Right lobe of liver (tissue), 6 donors: ENCODE measurements around the gene SPATA13. TPM values are rescaled to one million over a fixed set of nuclear protein-coding genes. Genes with fewer than 3 reads are reported as not detected.

Source experiments
- ATAC-seq, 4 donors: fragments of 200-7000 bp; cut with Tn5 transposase; one replicate each; pipeline ENCODE4 v1.9.1; 2020; ENCODE audit warnings: mild to moderate bottlenecking in 4 of 4, moderate library complexity in 4 of 4
- DNase-seq, 3 donors: peaks; one replicate each; pipeline ENCODE4 v3.0.0-alpha.2; 2020
- H3K27ac ChIP-seq, 3 donors: fragments of 200-600 bp; one replicate each; pipeline ENCODE4 v1.8.0; 2022
- H3K27me3 ChIP-seq, 2 donors: fragments of 200-600 bp; one replicate each; pipeline ENCODE4 v1.8.0; 2022
- H3K36me3 ChIP-seq, 4 donors: fragments of 200-600 bp; sonication (generic) in 1 of 4; one replicate each; pipeline versions ENCODE4 v1.5.1 to v1.8.0; 2017 to 2022; ENCODE audit warnings: control low read depth in 1 of 4
- H3K4me1 ChIP-seq, 4 donors: fragments of 200-600 bp; sonication (generic) in 1 of 4; one replicate each; pipeline versions ENCODE4 v1.5.1 to v1.8.0; 2017 to 2022; ENCODE audit warnings: control low read depth in 1 of 4
- H3K4me3 ChIP-seq, 3 donors: fragments of 200-600 bp; one replicate each; pipeline ENCODE4 v1.8.0; 2022
- H3K9me3 ChIP-seq, 4 donors: fragments of 200-600 bp; sonication (generic) in 1 of 4; one replicate each; pipeline versions ENCODE4 v1.5.1 to v1.8.0; 2017 to 2022; ENCODE audit warnings: control low read depth in 1 of 4
- POLR2A ChIP-seq: fragments of 450-650 bp; IDR thresholded peaks from one replicate; pipeline ENCODE4 v1.6.1; 2017; ENCODE audit warnings: antibody characterized with exemption, mild to moderate bottlenecking
- WGBS: methylation state at CpG from one replicate; pipeline ENCODE4 v1.1.6; 2018; ENCODE audit warnings: low coverage, low lambda C conversion rate; ENCODE audit not compliant: insufficient coverage; ENCODE audit errors: missing lambda C conversion rate; 5-methylcytosine and 5-hydroxymethylcytosine counted together
- intact Hi-C, 2 donors: fragments of 100-400 bp; cut with DNase I; formaldehyde crosslinking; loops; one replicate each; pipeline versions ENCODE4 v1.11.2 to v1.14.1; 2022
- total RNA-seq, 6 experiments: library from RNA; depleted of rRNA in 2 of 6; stranded (reverse); fragments of >200 nt in 2 of 6; fragmentation: NEBNext Ultra II Directional in 3 of 6; extraction: Animal tissue kit (Norgen Biotek cat#: 25700) in 3 of 6; gene quantifications; one replicate each; pipeline versions ENCODE4 v1.1.0 to v1.2.4, GENCODE V29; 2016 to 2023
- TF ChIP-seq, protein P1 (sequence below), 4 donors: fragments of 200-600 bp in 3 of 4; fragments of 450-650 bp in 1 of 4; IDR thresholded peaks; one replicate each; pipeline versions ENCODE4 v1.5.1 to v1.8.0; 2016 to 2022; ENCODE audit warnings: antibody characterized with exemption in 4 of 4, mild to moderate bottlenecking in 2 of 4
- donor health status: DM: no; HTN: yes; CAD: no.
- donor health status: DM: no; HTN: no; CAD: no.
- donor health status: DM: no; HTN: no; CAD: no.
- donor health status: DM: no; HTN: yes; CAD: no.
- donor health status: DM: no; HTN: yes; CAD: no.

The SPATA13 gene
- total RNA-seq, 6 experiments from 2014 or later = 21.5 to 39.9 (median 30.5) TPM

DNA sequence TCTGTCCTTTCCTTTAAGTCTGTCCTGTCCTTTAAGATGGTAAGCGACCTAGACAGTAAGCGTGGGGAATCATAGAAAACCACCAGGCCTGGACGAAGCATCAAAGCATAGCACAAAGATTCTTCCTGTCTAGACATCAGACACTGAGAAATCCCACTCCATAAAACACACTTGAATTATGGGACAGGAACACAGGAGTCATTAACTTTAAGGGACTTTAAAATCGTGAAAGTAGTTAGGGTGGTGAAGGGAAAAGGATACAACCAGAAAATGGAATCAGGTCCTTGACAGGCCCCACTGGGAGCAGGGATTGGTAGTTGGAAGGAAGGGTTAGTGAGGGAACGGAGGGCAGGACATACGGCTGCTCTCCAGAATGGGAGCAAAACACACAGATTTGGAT, 117.2 kb downstream of the SPATA13 start:
- DNase-seq = no peak

DNA sequence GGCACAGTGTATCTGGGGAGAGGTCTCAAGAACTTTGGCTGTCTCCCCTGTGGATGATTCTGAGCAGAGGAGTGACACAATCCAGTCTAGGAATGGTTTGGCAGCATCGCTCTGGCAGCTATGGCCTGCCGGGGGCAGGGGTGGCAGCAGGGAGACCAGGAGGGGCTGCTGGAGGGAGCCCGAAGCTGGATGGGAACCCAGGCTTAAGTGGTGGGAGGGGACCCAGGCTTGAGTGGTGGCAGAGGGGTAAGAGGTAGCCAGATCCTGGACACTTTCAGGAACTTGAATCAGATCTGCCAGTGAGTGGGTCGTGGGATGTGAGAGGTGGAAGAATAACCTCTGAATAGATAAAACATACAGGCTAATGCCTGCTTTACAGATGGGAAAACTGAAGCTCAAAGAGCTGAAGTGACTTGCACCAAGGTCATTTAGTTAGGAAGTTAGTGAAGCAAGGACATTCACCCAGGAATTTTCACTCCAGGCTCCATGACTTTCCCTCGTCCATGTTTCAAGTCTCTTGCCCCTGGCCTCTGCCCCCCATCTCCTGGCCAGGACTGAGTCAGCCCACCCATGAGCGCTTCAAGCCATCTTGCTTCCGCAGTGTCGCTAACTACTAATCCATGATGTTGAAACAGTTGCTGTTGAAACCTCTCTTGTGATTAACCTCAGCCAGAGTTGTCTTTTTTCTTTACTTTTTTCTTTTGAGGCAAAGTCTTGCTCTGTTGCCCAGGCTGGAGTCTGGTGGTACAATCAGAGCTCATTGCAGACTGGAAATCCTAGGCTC, 119.0 kb downstream of the SPATA13 start:
- ATAC-seq (peak in 1 of 4 donors; percentile 20), DNase-seq (no peak)
- Histone ChIP-seq H3K36me3 (peaks cover 0 to 23% (median 8%) of the 10 kb centered on the region in 4 donors), H3K4me1 (peaks cover 0 to 4% (median 0%) of the 10 kb centered on the region in 4 donors), H3K27ac (no peak overlapping the region), H3K9me3 (no peaks in the 10 kb centered on the region), H3K4me3 (no peak overlapping the region), H3K27me3 (no peaks in the 10 kb centered on the region)
- TF ChIP-seq, protein P1, sequence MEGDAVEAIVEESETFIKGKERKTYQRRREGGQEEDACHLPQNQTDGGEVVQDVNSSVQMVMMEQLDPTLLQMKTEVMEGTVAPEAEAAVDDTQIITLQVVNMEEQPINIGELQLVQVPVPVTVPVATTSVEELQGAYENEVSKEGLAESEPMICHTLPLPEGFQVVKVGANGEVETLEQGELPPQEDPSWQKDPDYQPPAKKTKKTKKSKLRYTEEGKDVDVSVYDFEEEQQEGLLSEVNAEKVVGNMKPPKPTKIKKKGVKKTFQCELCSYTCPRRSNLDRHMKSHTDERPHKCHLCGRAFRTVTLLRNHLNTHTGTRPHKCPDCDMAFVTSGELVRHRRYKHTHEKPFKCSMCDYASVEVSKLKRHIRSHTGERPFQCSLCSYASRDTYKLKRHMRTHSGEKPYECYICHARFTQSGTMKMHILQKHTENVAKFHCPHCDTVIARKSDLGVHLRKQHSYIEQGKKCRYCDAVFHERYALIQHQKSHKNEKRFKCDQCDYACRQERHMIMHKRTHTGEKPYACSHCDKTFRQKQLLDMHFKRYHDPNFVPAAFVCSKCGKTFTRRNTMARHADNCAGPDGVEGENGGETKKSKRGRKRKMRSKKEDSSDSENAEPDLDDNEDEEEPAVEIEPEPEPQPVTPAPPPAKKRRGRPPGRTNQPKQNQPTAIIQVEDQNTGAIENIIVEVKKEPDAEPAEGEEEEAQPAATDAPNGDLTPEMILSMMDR (IDR thresholded peaks at IDR 0.05) = no peak
- TF ChIP-seq POLR2A = no peak
- 93% methylated on average over 4 of the region's 8 CpGs for WGBS
- intact Hi-C loops = no loop called here

More for the DNA sequence above, 117.2 kb downstream of the SPATA13 start:
- Histone ChIP-seq H3K27me3 (no peaks in the 10 kb centered on the region), H3K4me1 (peaks cover 0 to 4% (median 0%) of the 10 kb centered on the region in 4 donors), H3K4me3 (no peak overlapping the region), H3K27ac (no peak overlapping the region), H3K9me3 (no peaks in the 10 kb centered on the region), H3K36me3 (peaks cover 0 to 6% (median 0%) of the 10 kb centered on the region in 4 donors)
- no peak for TF ChIP-seq POLR2A
- TF ChIP-seq, protein P1 (IDR thresholded peaks at IDR 0.05) = no peak
- intact Hi-C loops = no loop called here
- ATAC-seq = no peak
- 83% methylated on average over 6 of the region's 6 CpGs for WGBS

DNA sequence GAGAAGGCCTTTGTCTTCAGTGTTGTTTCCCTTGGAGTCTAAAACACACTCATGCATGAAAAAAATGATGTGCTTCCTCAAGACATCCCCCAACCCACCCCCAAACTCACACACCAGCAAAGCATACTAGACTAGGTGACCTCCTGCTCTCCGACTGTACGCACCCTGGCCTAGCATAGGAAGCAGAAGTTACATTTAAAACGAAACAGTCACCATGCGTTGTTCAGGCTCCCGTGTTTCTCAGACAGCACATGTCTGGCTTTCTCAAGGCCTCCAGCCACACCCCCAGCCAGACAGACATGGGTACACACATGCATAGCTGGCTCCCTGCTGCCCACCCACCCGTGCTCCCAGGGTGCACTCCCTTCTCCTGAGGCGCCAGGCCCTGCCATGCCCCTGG, 120.2 kb downstream of the SPATA13 start:
- H3K9me3 ChIP-seq = no peaks in the 10 kb centered on the region
- H3K4me3 ChIP-seq = no peak overlapping the region
- DNase-seq (no peak), ATAC-seq (peak; percentile 23 to 53 (median 34))
- peaks cover 0 to 4% (median 0%) of the 10 kb centered on the region in 4 donors for H3K4me1 ChIP-seq
- intact Hi-C loops = no loop called here
- H3K36me3 ChIP-seq = peaks cover 0 to 35% (median 13%) of the 10 kb centered on the region in 4 donors
- WGBS = no CpG with 5 or more reads among the region's 7 CpGs
- no peaks in the 10 kb centered on the region for H3K27me3 ChIP-seq
- TF ChIP-seq, protein P1 (IDR thresholded peaks at IDR 0.05) = no peak
- TF ChIP-seq POLR2A = no peak
- no peak overlapping the region for H3K27ac ChIP-seq

DNA sequence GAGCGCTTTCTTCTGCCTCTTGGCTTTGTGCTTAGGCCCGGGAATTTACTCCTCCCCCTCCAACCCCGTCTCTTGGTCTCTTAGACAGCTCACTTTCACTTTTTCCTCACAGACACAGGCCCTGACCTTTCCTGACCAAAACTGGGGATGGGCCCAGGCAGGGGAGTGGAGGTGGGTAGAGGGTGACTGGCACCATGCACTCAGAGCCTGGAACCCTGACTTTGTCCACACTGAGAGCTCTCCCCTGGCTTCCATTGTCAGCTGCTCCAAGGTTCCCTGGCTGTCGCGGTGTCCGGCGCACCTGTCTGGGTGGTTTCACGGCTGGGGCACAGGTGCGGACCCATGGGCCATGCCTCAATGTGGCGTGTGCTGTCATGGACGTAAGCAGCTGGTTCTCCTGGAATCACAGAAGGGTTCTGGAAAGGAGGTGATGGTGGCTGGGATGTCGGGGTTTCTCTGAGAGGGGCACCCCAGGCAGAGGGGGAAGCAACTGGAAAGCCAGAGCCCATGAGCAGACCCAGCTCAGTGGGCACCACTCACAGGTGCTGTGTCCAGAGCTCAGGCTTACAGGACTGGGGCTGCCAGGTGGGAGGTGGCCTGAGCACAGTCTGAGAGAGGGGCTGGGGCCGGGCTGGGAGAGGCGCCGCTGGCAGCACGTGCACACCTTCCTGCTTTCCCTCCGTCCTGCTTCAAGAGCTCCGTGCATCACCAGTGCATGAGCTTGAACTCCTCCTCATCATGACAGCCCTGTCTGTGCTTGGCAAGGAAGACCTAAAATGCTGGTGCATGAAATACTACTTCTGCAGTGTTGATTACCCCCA, 120.9 kb downstream of the SPATA13 start:
- TF ChIP-seq POLR2A = no peak
- ATAC-seq (peak in 2 of 4 donors; percentile 13 to 22), DNase-seq (no peak)
- Histone ChIP-seq H3K4me1 (peaks cover 0 to 3% (median 0%) of the 10 kb centered on the region in 4 donors), H3K9me3 (no peaks in the 10 kb centered on the region), H3K27ac (no peak overlapping the region), H3K4me3 (no peak overlapping the region), H3K36me3 (peaks cover 0 to 42% (median 16%) of the 10 kb centered on the region in 4 donors), H3K27me3 (no peaks in the 10 kb centered on the region)
- intact Hi-C loops = no loop called here
- 86% methylated on average over 4 of the region's 18 CpGs for WGBS
